Measurements from ENCODE around the gene SLC26A9. TPM values are rescaled to one million over a fixed set of nuclear protein-coding genes. Genes with fewer than 3 reads are reported as not detected.

The SLC26A9 gene
- total and polyA plus RNA-seq, 2 donors from 2014 or later, result 0.69 to 5.9 TPM

- H3K27me3 ChIP-seq (ENCODE audit: control insufficient read depth, insufficient read depth, low read length), result no peaks in the 10 kb centered on the region
- FAIRE-seq, result no peak
- intact Hi-C loops (cut with DNase I), result no loop called here
- no peak overlapping the region for H3K27ac ChIP-seq (ENCODE audit: low read depth in 2 of 2, low read length in 2 of 2)
- no peak overlapping the region for H3K4me3 ChIP-seq (ENCODE audit: low read length in 3 of 3)
- no peak for DNase-seq
- no peak for TF ChIP-seq CTCF (IDR thresholded peaks at IDR 0.05; ENCODE audit: borderline replicate concordance, extremely low read depth, insufficient read depth)
- H3K4me1 ChIP-seq (ENCODE audit: control insufficient read depth in 2 of 3, insufficient read depth in 2 of 3, low read depth in 1 of 3, low read length in 3 of 3), result no peaks in the 10 kb centered on the region
- no peaks in the 10 kb centered on the region for H3K9me3 ChIP-seq (ENCODE audit: control insufficient read depth in 2 of 3, insufficient read depth in 1 of 3, low read length in 3 of 3)
- no peak overlapping the region for H3K9ac ChIP-seq (ENCODE audit: low read length in 3 of 3)
- no peaks in the 10 kb centered on the region for H3K36me3 ChIP-seq (ENCODE audit: control insufficient read depth in 2 of 3, insufficient read depth in 3 of 3, low read length in 3 of 3)
These were observed 3.4 kb downstream of the SLC26A9 start for GRCh38 chr1:205939690-205940330.

- Histone ChIP-seq H3K9me3 (ENCODE audit: control insufficient read depth in 2 of 3, insufficient read depth in 1 of 3, low read length in 3 of 3) (no peaks in the 10 kb centered on the region), H3K4me3 (ENCODE audit: low read length in 3 of 3) (no peak overlapping the region), H3K9ac (ENCODE audit: low read length in 3 of 3) (no peak overlapping the region), H3K4me1 (ENCODE audit: control insufficient read depth in 2 of 3, insufficient read depth in 2 of 3, low read depth in 1 of 3, low read length in 3 of 3) (no peaks in the 10 kb centered on the region), H3K36me3 (ENCODE audit: control insufficient read depth in 2 of 3, insufficient read depth in 3 of 3, low read length in 3 of 3) (no peaks in the 10 kb centered on the region), H3K27ac (ENCODE audit: low read depth in 2 of 2, low read length in 2 of 2) (no peak overlapping the region), H3K27me3 (ENCODE audit: control insufficient read depth, insufficient read depth, low read length) (no peaks in the 10 kb centered on the region)
- intact Hi-C loops (cut with DNase I), result no loop called here
- TF ChIP-seq CTCF (IDR thresholded peaks at IDR 0.05; ENCODE audit: borderline replicate concordance, extremely low read depth, insufficient read depth), result no peak
- DNase-seq (no peak), FAIRE-seq (no peak)
These were observed 4.6 kb downstream of the SLC26A9 start for GRCh38 chr1:205938682-205939081.

- FAIRE-seq (no peak), DNase-seq (no peak)
- Histone ChIP-seq H3K27me3 (ENCODE audit: control insufficient read depth, insufficient read depth, low read length) (no peaks in the 10 kb centered on the region), H3K9ac (ENCODE audit: low read length in 3 of 3) (no peak overlapping the region), H3K9me3 (ENCODE audit: control insufficient read depth in 2 of 3, insufficient read depth in 1 of 3, low read length in 3 of 3) (no peaks in the 10 kb centered on the region), H3K27ac (ENCODE audit: low read depth in 2 of 2, low read length in 2 of 2) (no peak overlapping the region), H3K4me1 (ENCODE audit: control insufficient read depth in 2 of 3, insufficient read depth in 2 of 3, low read depth in 1 of 3, low read length in 3 of 3) (no peaks in the 10 kb centered on the region), H3K4me3 (ENCODE audit: low read length in 3 of 3) (no peak overlapping the region), H3K36me3 (ENCODE audit: control insufficient read depth in 2 of 3, insufficient read depth in 3 of 3, low read length in 3 of 3) (no peaks in the 10 kb centered on the region)
- TF ChIP-seq CTCF (IDR thresholded peaks at IDR 0.05; ENCODE audit: borderline replicate concordance, extremely low read depth, insufficient read depth), result no peak
- intact Hi-C loops (cut with DNase I), result no loop called here
These were observed 6.2 kb downstream of the SLC26A9 start for GRCh38 chr1:205936846-205937586.

Measured in kidney (tissue), 14 donors.